Neural progenitor cell (in vitro differentiated cells): ENCODE results near the gene ARL4D. TPM values are rescaled to one million over a fixed set of nuclear protein-coding genes. Genes with fewer than 3 reads are reported as not detected.

ENCODE experiments used
- DNase-seq: peaks from one replicate; pipeline ENCODE4 v3.0.0-alpha.2; 2016; ENCODE audit warnings: low spot score
- H2AFZ ChIP-seq: fragments of 200-600 bp; sonication (generic); replicated peaks from 2 replicates; pipeline ENCODE4 v1.6.1; 2016; ENCODE audit warnings: antibody characterized with exemption
- H3F3A ChIP-seq: fragments of 200-600 bp; sonication (generic); 2 replicates; pipeline ENCODE4 v1.6.1; 2016; ENCODE audit warnings: antibody characterized with exemption, low read depth
- H3K27ac ChIP-seq: fragments of 200-600 bp; sonication (generic); 2 replicates; pipeline ENCODE4 v1.5.1; 2016; ENCODE audit warnings: mild to moderate bottlenecking
- H3K27me3 ChIP-seq: fragments of 200-600 bp; sonication (generic); 2 replicates; pipeline ENCODE4 v1.6.1; 2016; ENCODE audit warnings: mild to moderate bottlenecking, moderate library complexity
- H3K36me3 ChIP-seq: fragments of 200-600 bp; sonication (generic); 2 replicates; pipeline ENCODE4 v1.5.1; 2016
- H3K4me1 ChIP-seq: fragments of 200-600 bp; sonication (generic); 2 replicates; pipeline ENCODE4 v1.6.1; 2016; ENCODE audit warnings: mixed run types
- H3K4me2 ChIP-seq: fragments of 200-600 bp; sonication (generic); 2 replicates; pipeline ENCODE4 v1.6.1; 2016
- H3K4me3 ChIP-seq: fragments of 200-600 bp; sonication (generic); 2 replicates; pipeline ENCODE4 v1.5.1; 2016
- H3K79me2 ChIP-seq: fragments of 200-600 bp; sonication (generic); 2 replicates; pipeline ENCODE4 v1.6.1; 2016; ENCODE audit warnings: low read depth
- H3K9ac ChIP-seq: fragments of 200-600 bp; sonication (generic); 2 replicates; pipeline ENCODE4 v1.6.1; 2016
- H3K9me3 ChIP-seq: fragments of 200-600 bp; sonication (generic); 2 replicates; pipeline ENCODE4 v1.5.1; 2016; ENCODE audit warnings: low read depth
- H4K20me1 ChIP-seq: fragments of 200-600 bp; sonication (generic); 2 replicates; pipeline ENCODE4 v1.6.1; 2016; ENCODE audit warnings: low read depth
- H3K27ac Mint-ChIP-seq: 3 replicates; pipeline ENCODE4 v1.8.0; 2021; ENCODE audit warnings: mixed read lengths
- H3K27me3 Mint-ChIP-seq: 2 replicates; pipeline ENCODE4 v1.8.0; 2022; ENCODE audit warnings: low read depth, mild to moderate bottlenecking, inconsistent platforms, moderate library complexity, mixed read lengths; ENCODE audit not compliant: insufficient read depth
- H3K36me3 Mint-ChIP-seq: 3 replicates; pipeline ENCODE4 v1.8.0; 2021; ENCODE audit warnings: mixed read lengths
- H3K4me1 Mint-ChIP-seq: 3 replicates; pipeline ENCODE4 v1.8.0; 2021; ENCODE audit warnings: mixed read lengths
- H3K4me3 Mint-ChIP-seq: 3 replicates; pipeline ENCODE4 v1.8.0; 2021; ENCODE audit warnings: mild to moderate bottlenecking, moderate library complexity, mixed read lengths
- H3K9me3 Mint-ChIP-seq: 3 replicates; pipeline ENCODE4 v1.8.0; 2020; ENCODE audit warnings: mixed read lengths
- EZH2 ChIP-seq: fragments of 200-600 bp; sonication (generic); IDR thresholded peaks from 2 replicates; pipeline ENCODE4 v1.6.1; 2017; ENCODE audit warnings: antibody characterized with exemption, mild to moderate bottlenecking, moderate library complexity
- EZH2phosphoT487 ChIP-seq: fragments of 200-600 bp; sonication (generic); IDR thresholded peaks from 2 replicates; pipeline ENCODE4 v1.6.1; 2017; ENCODE audit warnings: antibody characterized with exemption
- total RNA-seq: library from RNA; depleted of rRNA; stranded (reverse); fragments of >200 nt; gene quantifications from 2 replicates; pipeline ENCODE4 v1.2.3, GENCODE V29; 2015; ENCODE audit warnings: low replicate concordance
- TF ChIP-seq, protein P1 (sequence below): fragments of 200-600 bp; sonication (generic); IDR thresholded peaks from 2 replicates; pipeline ENCODE4 v1.5.1; 2017; ENCODE audit warnings: antibody characterized with exemption, mild to moderate bottlenecking

Gene ARL4D
- total RNA-seq, 1 donor from 2014 or later = 9.2 TPM

DNA sequence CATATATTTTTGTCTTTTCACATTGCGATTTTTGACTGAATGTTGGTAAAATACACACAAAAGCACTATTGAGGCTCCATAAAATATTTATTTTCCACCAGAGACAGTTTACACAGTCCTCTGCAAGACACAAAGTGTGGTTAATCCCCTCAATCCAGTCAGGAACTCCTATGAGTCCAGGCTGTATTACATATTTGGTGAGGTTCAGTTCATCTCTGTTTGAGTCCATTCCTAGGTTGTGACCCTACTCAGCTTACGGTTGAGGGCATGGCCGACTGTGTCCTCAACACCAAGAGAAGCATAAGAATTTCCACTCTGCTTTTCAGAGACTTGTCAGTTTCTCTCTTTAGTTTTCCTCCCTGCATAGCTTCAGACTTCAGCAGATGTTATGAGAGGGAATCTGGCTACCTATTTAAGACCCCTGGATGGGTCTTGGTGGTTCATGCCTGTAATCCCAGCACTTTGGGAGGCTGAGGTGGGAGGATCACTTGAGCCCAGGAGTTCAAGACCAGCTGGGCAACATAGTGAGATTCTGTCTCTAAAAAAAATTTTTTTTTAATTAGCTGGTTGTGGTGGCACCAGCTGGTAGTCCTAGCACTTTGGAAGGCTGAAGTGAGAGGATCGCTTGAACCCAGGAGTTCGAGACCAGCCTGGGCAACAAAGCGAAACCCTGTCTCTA is 25.1 kb downstream of the ARL4D start:
- Mint-ChIP-seq H3K4me1 (peaks cover 14% of the 10 kb centered on the region), H3K27ac (no peak overlapping the region), H3K9me3 (no peaks in the 10 kb centered on the region), H3K36me3 (no peaks in the 10 kb centered on the region), H3K27me3 (peaks cover 2% of the 10 kb centered on the region), H3K4me3 (no peak overlapping the region)
- Histone ChIP-seq H3K4me2 (no peak overlapping the region), H3K4me3 (no peak overlapping the region), H3K9me3 (no peaks in the 10 kb centered on the region), H3K36me3 (no peaks in the 10 kb centered on the region), H3F3A (no peaks in the 10 kb centered on the region), H3K79me2 (no peaks in the 10 kb centered on the region), H4K20me1 (no peaks in the 10 kb centered on the region), H3K27me3 (no peaks in the 10 kb centered on the region), H3K9ac (no peak overlapping the region), H3K27ac (no peak overlapping the region), H3K4me1 (no peaks in the 10 kb centered on the region), H2AFZ (no peak overlapping the region)
- DNase-seq = no peak
- TF ChIP-seq EZH2 (no peak), EZH2phosphoT487 (no peak)
- TF ChIP-seq, protein P1, sequence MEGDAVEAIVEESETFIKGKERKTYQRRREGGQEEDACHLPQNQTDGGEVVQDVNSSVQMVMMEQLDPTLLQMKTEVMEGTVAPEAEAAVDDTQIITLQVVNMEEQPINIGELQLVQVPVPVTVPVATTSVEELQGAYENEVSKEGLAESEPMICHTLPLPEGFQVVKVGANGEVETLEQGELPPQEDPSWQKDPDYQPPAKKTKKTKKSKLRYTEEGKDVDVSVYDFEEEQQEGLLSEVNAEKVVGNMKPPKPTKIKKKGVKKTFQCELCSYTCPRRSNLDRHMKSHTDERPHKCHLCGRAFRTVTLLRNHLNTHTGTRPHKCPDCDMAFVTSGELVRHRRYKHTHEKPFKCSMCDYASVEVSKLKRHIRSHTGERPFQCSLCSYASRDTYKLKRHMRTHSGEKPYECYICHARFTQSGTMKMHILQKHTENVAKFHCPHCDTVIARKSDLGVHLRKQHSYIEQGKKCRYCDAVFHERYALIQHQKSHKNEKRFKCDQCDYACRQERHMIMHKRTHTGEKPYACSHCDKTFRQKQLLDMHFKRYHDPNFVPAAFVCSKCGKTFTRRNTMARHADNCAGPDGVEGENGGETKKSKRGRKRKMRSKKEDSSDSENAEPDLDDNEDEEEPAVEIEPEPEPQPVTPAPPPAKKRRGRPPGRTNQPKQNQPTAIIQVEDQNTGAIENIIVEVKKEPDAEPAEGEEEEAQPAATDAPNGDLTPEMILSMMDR = no peak

DNA sequence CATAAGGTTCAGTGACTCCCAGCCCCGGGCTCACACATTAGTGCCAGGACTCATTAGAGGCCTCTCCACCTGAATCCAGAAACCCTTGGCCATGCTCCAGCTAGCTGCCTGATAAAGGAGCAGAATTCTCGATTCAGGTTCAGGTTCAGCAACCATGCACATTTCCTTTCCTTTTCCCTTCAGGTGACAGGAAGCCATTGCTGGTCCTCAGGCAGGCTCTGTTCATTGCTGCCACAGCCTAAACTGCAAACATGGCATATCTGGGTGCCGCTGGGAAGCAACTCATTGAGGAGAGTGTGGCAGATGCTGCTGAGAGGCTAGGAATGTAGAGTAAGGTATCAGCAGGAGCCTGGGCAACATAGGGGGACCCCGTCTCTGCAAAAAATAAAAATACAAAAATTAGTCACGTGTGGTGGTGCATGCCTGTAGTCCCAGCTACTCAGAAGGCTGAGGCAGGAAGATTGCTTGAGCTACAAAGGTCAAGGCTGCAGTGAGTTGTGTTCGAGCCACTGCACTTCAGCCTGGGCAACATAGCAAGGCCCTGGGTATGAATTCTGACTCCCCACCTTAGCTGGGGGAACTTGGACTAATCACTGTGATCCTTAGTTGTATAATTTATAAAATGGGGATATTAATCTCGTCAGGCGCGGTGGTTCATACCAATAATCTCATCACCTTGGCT is 28.7 kb downstream of the ARL4D start:
- no peaks in the 10 kb centered on the region for H3K27me3 ChIP-seq
- no peaks in the 10 kb centered on the region for H3K36me3 ChIP-seq
- no peak overlapping the region for H2AFZ ChIP-seq
- H3K9ac ChIP-seq = no peak overlapping the region
- H3K4me1 Mint-ChIP-seq = peaks cover 24% of the 10 kb centered on the region
- H3K4me3 Mint-ChIP-seq = no peak overlapping the region
- TF ChIP-seq EZH2 = no peak
- TF ChIP-seq, protein P1 = no peak
- TF ChIP-seq EZH2phosphoT487 = no peak
- no peaks in the 10 kb centered on the region for H3K9me3 ChIP-seq
- H3K4me2 ChIP-seq = no peak overlapping the region
- no peak overlapping the region for H3K27ac ChIP-seq
- H3K9me3 Mint-ChIP-seq = no peaks in the 10 kb centered on the region
- DNase-seq = no peak
- no peaks in the 10 kb centered on the region for H3K27me3 Mint-ChIP-seq
- H3K4me3 ChIP-seq = no peak overlapping the region
- H3K36me3 Mint-ChIP-seq = no peaks in the 10 kb centered on the region
- H3K27ac Mint-ChIP-seq = no peak overlapping the region
- no peaks in the 10 kb centered on the region for H4K20me1 ChIP-seq
- H3K4me1 ChIP-seq = peaks cover 13% of the 10 kb centered on the region
- H3K79me2 ChIP-seq = no peaks in the 10 kb centered on the region
- H3F3A ChIP-seq = peaks cover 7% of the 10 kb centered on the region

DNA sequence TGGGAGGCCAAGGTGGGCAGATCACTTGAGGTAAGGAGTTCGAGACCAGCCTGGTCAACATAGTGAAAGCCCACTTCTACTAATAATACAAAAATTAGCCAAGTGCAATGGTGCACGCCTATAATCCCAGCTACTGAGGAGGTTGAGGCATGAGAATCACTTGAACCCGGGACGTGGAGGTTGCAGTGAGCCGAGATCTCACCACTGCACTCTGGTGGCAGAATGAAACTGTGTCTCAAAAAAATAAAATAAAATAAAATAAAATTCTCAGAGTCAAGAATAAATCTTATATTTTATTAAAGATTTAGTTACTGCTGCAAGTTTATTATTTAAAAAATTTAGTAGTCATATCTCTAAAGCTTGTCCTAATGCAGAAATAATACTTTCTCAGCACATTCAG is 29.7 kb downstream of the ARL4D start:
- Histone ChIP-seq H4K20me1 (no peaks in the 10 kb centered on the region), H3K27ac (no peak overlapping the region), H3F3A (peaks cover 7% of the 10 kb centered on the region), H3K36me3 (no peaks in the 10 kb centered on the region), H3K27me3 (no peaks in the 10 kb centered on the region), H2AFZ (no peak overlapping the region), H3K9me3 (no peaks in the 10 kb centered on the region), H3K4me1 (peaks cover 13% of the 10 kb centered on the region), H3K4me3 (no peak overlapping the region), H3K4me2 (no peak overlapping the region), H3K9ac (no peak overlapping the region), H3K79me2 (no peaks in the 10 kb centered on the region)
- no peak overlapping the region for H3K27ac Mint-ChIP-seq
- H3K4me3 Mint-ChIP-seq = no peak overlapping the region
- H3K4me1 Mint-ChIP-seq = peaks cover 24% of the 10 kb centered on the region
- no peak for TF ChIP-seq EZH2
- TF ChIP-seq, protein P1 = peak; percentile 13
- no peaks in the 10 kb centered on the region for H3K27me3 Mint-ChIP-seq
- H3K36me3 Mint-ChIP-seq = no peaks in the 10 kb centered on the region
- no peak for DNase-seq
- H3K9me3 Mint-ChIP-seq = no peaks in the 10 kb centered on the region
